ENCODE measurements around the gene TMC8.
A peak's percentile ranks its signal among the peaks of the same experiment; 100 is the strongest.

Gene TMC8

DNA sequence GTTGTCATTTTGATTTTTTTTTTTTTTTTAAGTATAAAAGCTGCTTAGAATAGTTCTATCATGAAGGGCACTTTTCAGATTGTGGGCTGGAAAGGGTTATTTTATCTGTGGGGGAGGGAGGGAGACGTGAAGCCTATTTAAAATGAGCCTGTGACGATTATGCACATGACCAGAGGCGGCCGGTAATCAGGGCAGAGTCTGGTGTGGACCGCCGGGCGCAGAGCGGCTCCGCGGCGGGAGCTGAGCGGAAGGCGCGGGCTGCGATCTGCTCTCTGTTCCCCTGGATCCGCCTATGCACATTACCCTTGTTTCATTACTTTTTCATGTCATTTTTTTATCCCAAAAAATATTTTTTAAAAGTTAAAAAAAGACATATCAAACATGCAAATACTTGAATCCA is 25.5 kb upstream of the TMC8 start:
- no peak overlapping the region for H3K4me3 ChIP-seq (ENCODE audit: low read depth, low read length)
- TF ChIP-seq, protein P1, sequence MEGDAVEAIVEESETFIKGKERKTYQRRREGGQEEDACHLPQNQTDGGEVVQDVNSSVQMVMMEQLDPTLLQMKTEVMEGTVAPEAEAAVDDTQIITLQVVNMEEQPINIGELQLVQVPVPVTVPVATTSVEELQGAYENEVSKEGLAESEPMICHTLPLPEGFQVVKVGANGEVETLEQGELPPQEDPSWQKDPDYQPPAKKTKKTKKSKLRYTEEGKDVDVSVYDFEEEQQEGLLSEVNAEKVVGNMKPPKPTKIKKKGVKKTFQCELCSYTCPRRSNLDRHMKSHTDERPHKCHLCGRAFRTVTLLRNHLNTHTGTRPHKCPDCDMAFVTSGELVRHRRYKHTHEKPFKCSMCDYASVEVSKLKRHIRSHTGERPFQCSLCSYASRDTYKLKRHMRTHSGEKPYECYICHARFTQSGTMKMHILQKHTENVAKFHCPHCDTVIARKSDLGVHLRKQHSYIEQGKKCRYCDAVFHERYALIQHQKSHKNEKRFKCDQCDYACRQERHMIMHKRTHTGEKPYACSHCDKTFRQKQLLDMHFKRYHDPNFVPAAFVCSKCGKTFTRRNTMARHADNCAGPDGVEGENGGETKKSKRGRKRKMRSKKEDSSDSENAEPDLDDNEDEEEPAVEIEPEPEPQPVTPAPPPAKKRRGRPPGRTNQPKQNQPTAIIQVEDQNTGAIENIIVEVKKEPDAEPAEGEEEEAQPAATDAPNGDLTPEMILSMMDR (conservative IDR thresholded peaks at IDR 0.05; ENCODE audit: low read depth, low read length): no peak

DNA sequence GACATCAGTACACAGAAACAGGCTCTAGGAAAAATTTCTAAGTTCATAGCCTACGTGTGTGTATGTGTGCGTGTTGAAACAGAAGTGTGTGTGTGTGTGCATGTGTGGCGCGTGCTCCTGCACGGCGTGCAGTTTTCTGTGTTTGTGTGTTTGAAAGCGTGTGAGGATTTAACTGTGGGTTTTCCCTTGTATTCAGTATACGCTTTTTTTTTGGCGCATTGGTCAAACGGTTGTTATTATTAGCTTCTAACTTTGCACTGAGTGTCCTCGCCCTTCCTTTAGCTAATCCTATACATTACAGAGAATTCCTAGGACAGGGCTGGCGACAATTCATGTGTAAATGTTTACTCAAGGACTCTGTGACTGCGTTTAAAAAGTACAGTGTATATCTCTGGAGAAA is 25.0 kb upstream of the TMC8 start:
- TF ChIP-seq, protein P1 (conservative IDR thresholded peaks at IDR 0.05; ENCODE audit: low read depth, low read length): no peak
- DNase-seq (ENCODE audit: low read depth): peak; percentile 34
- H3K4me3 ChIP-seq (ENCODE audit: low read depth, low read length): no peak overlapping the region

More for the DNA sequence above, 25.5 kb upstream of the TMC8 start:
- no peak for DNase-seq (ENCODE audit: low read depth)

DNA sequence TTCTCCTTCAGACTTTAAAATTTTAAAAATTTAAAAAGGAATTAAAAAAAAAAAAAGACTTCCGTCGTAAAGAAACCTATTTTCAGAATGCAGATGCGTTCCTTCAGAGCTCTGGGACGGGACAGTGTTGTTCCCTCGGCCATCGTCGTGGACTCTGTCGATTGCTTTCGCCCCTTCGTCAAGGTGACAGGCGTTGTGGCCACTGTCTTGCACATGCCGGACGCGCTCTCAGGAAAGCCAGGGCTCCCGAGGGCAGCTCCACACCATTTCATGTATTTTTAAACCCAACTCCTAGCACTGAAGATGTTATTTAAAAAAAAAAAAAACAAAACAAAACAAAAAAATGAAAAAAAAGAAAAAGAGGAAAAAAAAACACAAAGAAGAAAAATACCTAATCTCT is 24.4 kb upstream of the TMC8 start:
- no peak for DNase-seq (ENCODE audit: low read depth)
- H3K4me3 ChIP-seq (ENCODE audit: low read depth, low read length): no peak overlapping the region
- TF ChIP-seq, protein P1 (conservative IDR thresholded peaks at IDR 0.05; ENCODE audit: low read depth, low read length): no peak

DNA sequence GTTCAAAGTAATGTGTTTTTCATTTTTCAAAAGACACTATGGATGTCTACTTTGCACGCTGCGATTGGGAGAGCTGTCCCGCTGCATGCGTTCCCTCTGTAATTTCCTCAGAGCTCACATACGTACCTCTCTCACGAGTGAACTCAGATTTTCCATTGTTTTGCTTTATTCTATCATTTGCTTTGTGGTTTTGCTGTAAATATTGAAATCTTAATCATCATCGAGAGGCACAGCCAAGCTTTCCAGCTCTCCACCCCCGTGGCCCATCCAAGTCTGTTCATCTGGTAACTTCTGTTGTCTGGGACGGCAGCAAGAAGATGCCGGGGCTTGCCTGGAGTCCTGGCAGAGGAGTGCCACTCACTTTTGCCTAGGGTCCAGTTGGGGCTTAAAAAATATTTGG is 23.1 kb upstream of the TMC8 start:
- TF ChIP-seq, protein P1 (conservative IDR thresholded peaks at IDR 0.05; ENCODE audit: low read depth, low read length): no peak
- DNase-seq (ENCODE audit: low read depth): no peak
- H3K4me3 ChIP-seq (ENCODE audit: low read depth, low read length): no peak overlapping the region

DNA sequence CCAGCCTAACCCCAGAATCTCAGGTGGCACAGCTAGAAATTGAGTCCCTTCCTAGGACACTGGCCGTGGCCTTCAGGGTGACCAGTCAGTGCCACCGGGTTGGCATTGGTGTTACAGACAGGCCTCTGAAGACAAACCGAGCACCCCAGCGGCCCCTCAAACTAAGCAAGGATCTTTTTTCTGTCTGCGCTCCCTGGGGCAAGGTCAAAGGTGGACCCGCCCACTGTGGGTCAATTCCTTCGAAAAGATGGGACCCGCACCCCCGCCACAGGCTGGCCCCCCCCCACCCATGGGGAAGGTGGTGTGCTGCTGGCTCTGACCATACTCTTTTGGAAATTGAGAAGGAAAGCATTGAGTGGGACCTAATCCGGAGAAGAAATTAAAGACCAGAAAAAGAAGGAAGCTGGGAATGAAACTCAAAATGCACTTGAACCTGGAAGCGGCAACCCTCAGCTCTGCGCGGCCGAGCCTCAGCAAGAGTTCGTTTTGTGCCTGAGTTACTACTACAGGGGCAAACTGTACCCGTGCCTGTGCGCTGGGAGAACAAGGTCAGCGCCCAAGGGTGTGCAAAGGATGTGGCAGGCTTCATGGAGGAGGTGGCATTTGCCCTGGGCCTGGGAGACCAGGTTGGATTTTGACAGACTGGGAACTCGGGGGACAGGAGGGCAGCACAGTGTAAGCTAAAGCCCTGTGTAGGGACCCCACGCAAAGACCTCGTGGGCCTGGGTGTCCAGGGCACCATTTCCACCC is 22.4 kb upstream of the TMC8 start:
- DNase-seq (ENCODE audit: low read depth): no peak
- no peak overlapping the region for H3K4me3 ChIP-seq (ENCODE audit: low read depth, low read length)
- TF ChIP-seq, protein P1 (conservative IDR thresholded peaks at IDR 0.05; ENCODE audit: low read depth, low read length): no peak

DNA sequence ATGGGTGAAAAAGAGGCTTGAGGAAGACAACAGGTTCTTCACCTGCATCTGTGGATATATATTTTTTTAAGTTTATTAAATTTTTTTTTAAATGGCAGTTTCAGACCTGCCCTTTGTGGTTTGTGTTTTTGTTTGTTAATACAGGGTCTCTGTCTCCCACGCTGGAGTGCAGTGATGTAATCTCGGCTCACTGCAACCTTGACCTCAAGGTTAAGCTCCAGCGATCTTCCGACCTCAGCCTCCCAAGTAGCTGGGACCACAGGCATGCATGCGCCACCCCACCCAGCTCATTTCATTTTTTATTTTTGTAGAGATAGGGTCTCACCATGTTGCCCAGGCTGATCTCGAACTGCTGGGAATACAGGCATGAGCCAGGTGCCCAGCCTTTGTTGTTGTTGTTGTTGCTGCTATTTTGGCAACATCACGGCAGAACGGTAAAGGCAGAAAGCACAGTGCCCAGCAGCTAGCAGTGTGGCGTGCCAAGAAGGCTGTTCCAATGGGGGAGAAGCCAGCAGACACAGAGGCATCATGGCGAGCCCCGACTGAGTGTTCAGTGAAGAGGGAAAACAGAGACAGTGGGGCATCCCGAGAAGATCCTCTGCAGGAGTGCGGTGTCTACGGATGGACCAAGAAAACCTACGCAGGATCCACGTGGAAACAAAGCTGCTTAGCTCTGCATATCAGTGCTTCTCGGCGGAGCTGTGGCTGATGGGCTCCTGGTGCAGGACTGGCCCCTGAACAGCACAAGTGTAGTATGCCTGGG is 21.7 kb upstream of the TMC8 start:
- no peak overlapping the region for H3K4me3 ChIP-seq (ENCODE audit: low read depth, low read length)
- DNase-seq (ENCODE audit: low read depth): no peak
- TF ChIP-seq, protein P1 (conservative IDR thresholded peaks at IDR 0.05; ENCODE audit: low read depth, low read length): no peak

DNA sequence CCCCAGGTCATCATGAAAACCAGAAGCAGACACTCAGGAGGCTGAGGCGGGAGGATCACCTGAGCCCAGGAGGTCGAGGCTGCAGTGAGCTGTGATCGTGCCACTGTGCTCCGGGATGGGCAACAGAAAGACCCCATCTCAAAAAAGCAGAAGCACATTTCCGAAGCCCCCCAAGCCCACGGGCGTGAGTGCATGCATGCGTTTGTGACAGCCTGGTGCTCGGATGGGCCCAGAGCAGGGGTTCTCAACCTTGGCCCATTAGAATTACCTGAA is 21.1 kb upstream of the TMC8 start:
- no peak for DNase-seq (ENCODE audit: low read depth)
- TF ChIP-seq, protein P1 (conservative IDR thresholded peaks at IDR 0.05; ENCODE audit: low read depth, low read length): no peak
- no peak overlapping the region for H3K4me3 ChIP-seq (ENCODE audit: low read depth, low read length)
